Endodermal cell (in vitro differentiated cells): ENCODE results near the gene IL1RN. TPM values are rescaled to one million over a fixed set of nuclear protein-coding genes. Genes with fewer than 3 reads are reported as not detected.

Experiments used
- DNase-seq: peaks from one replicate; pipeline ENCODE4 v3.0.0-alpha.2; 2017
- H3K27ac ChIP-seq: 2 replicates; pipeline ENCODE4 v1.5.1; 2013; ENCODE audit warnings: mild to moderate bottlenecking, low read depth, low read length, moderate library complexity
- H3K27me3 ChIP-seq: 2 replicates; pipeline ENCODE4 v1.6.1; 2013; ENCODE audit warnings: mild to moderate bottlenecking, low read length, moderate library complexity; ENCODE audit not compliant: insufficient read depth, control insufficient read depth, poor library complexity, severe bottlenecking
- H3K36me3 ChIP-seq: 2 replicates; pipeline ENCODE4 v1.7.0; 2013; ENCODE audit warnings: mild to moderate bottlenecking, low read length, moderate library complexity; ENCODE audit not compliant: control insufficient read depth, insufficient read depth
- H3K4me1 ChIP-seq: one replicate; pipeline ENCODE4 v1.7.0; 2013; ENCODE audit warnings: low read length; ENCODE audit not compliant: control insufficient read depth, insufficient read depth
- H3K4me3 ChIP-seq: 2 replicates; pipeline ENCODE4 v1.5.1; 2013; ENCODE audit warnings: mild to moderate bottlenecking, low read length, moderate library complexity
- H3K9ac ChIP-seq: 2 replicates; pipeline ENCODE4 v1.6.1; 2013; ENCODE audit warnings: mild to moderate bottlenecking, low read length, moderate library complexity; ENCODE audit not compliant: poor library complexity, severe bottlenecking; ENCODE audit errors: extremely low read depth
- H3K9me3 ChIP-seq: 2 replicates; pipeline ENCODE4 v1.6.1; 2013; ENCODE audit warnings: mild to moderate bottlenecking, low read length, moderate library complexity; ENCODE audit not compliant: control insufficient read depth
- H3K27ac Mint-ChIP-seq: 2 replicates; pipeline ENCODE4 v1.8.0; 2020; ENCODE audit warnings: mixed read lengths
- H3K27me3 Mint-ChIP-seq: 2 replicates; pipeline ENCODE4 v1.8.0; 2021; ENCODE audit warnings: mild to moderate bottlenecking, mixed read lengths; ENCODE audit not compliant: insufficient read depth
- H3K36me3 Mint-ChIP-seq: 2 replicates; pipeline ENCODE4 v1.8.0; 2020; ENCODE audit warnings: low read depth, mixed read lengths
- H3K4me1 Mint-ChIP-seq: 2 replicates; pipeline ENCODE4 v1.8.0; 2020; ENCODE audit warnings: mixed read lengths
- H3K4me3 Mint-ChIP-seq: 2 replicates; pipeline ENCODE4 v1.8.0; 2020; ENCODE audit warnings: mild to moderate bottlenecking, moderate library complexity, mixed read lengths
- H3K9me3 Mint-ChIP-seq: 2 replicates; pipeline ENCODE4 v1.8.0; 2020; ENCODE audit warnings: mild to moderate bottlenecking, mixed read lengths
- CTCF ChIP-seq: fragments of 200-600 bp; sonication (generic); conservative IDR thresholded peaks from 2 replicates; pipeline ENCODE4 v1.5.0; 2021; ENCODE audit warnings: antibody characterized with exemption, mild to moderate bottlenecking
- WGBS, 2 experiments: methylation state at CpG; one replicate each; pipeline versions ENCODE4 v1.1.5 to v1.1.7; 2013; ENCODE audit warnings: missing lambda C conversion rate in 2 of 2, mixed read lengths in 1 of 2; ENCODE audit not compliant: insufficient coverage in 1 of 2, insufficient read length in 1 of 2; 5-methylcytosine and 5-hydroxymethylcytosine counted together
- total RNA-seq, 2 donors: library from RNA; stranded (reverse); fragmentation: NEBNext Ultra II Directional in 1 of 2; extraction: Animal tissue kit (Norgen Biotek cat#: 25700) in 1 of 2; gene quantifications; 2 replicates in 1 of 2; 3 replicates in 1 of 2; pipeline ENCODE4 v1.2.1, GENCODE V29; 2021

The IL1RN gene
- total RNA-seq, 2 donors from 2014 or later = not detected

GRCh38 chr2:113112871-113113270 is 14.5 kb upstream of the IL1RN start:
- Mint-ChIP-seq H3K4me3 (no peak overlapping the region), H3K36me3 (no peaks in the 10 kb centered on the region), H3K27ac (no peak overlapping the region), H3K9me3 (no peaks in the 10 kb centered on the region), H3K27me3 (peaks cover 31% of the 10 kb centered on the region), H3K4me1 (peaks cover 11% of the 10 kb centered on the region)
- H3K4me3 ChIP-seq = no peak overlapping the region
- H3K27ac ChIP-seq = no peak overlapping the region
- no peaks in the 10 kb centered on the region for H3K9me3 ChIP-seq
- H3K27me3 ChIP-seq = peaks cover 92% of the 10 kb centered on the region
- H3K36me3 ChIP-seq = no peaks in the 10 kb centered on the region
- no peaks in the 10 kb centered on the region for H3K4me1 ChIP-seq
- TF ChIP-seq CTCF = no peak
- 90 to 93% methylated on average over 5 to 6 of the region's 6 CpGs for WGBS, 2 experiments
- DNase-seq = no peak
- no peak overlapping the region for H3K9ac ChIP-seq

DNA sequence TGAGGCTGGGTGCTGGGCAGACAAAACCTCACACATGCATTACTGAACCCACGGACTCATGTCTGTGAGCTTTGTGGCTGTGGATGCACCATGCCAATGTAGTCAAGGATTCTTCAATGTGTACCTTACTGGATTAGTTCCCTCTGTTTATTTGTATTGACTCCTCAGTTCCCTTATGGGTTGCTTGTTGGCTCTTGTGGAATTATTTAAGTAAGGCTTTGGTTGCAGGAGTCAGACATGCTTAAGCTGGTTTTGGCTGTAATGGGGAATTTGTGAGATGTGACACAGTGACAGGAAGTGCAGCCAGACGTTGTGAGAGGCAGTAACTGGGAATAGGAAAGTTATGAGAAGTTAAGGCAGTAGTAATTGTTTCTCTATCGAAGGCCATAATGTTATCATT is 13.6 kb upstream of the IL1RN start:
- H3K36me3 Mint-ChIP-seq = no peaks in the 10 kb centered on the region
- H3K27ac Mint-ChIP-seq = no peak overlapping the region
- no peaks in the 10 kb centered on the region for H3K4me1 ChIP-seq
- peaks cover 34% of the 10 kb centered on the region for H3K27me3 Mint-ChIP-seq
- DNase-seq = no peak
- no peak overlapping the region for H3K27ac ChIP-seq
- no peak overlapping the region for H3K9ac ChIP-seq
- H3K27me3 ChIP-seq = peaks cover 92% of the 10 kb centered on the region
- H3K36me3 ChIP-seq = no peaks in the 10 kb centered on the region
- no peak overlapping the region for H3K4me3 Mint-ChIP-seq
- TF ChIP-seq CTCF = no peak
- 83 to 88% methylated on average over 2 to 3 of the region's 3 CpGs for WGBS, 2 experiments
- no peaks in the 10 kb centered on the region for H3K9me3 ChIP-seq
- H3K4me1 Mint-ChIP-seq = peaks cover 5% of the 10 kb centered on the region
- H3K4me3 ChIP-seq = no peak overlapping the region
- no peaks in the 10 kb centered on the region for H3K9me3 Mint-ChIP-seq

- WGBS, 2 experiments = 90 to 97% methylated on average over 5 to 6 of the region's 6 CpGs
- no peaks in the 10 kb centered on the region for H3K36me3 Mint-ChIP-seq
- no peak overlapping the region for H3K4me3 Mint-ChIP-seq
- Histone ChIP-seq H3K27me3 (peaks cover 91% of the 10 kb centered on the region), H3K36me3 (no peaks in the 10 kb centered on the region), H3K9me3 (no peaks in the 10 kb centered on the region), H3K27ac (no peak overlapping the region), H3K9ac (no peak overlapping the region), H3K4me3 (no peak overlapping the region), H3K4me1 (no peaks in the 10 kb centered on the region)
- no peak overlapping the region for H3K27ac Mint-ChIP-seq
- TF ChIP-seq CTCF = no peak
- no peak for DNase-seq
- peaks cover 35% of the 10 kb centered on the region for H3K27me3 Mint-ChIP-seq
- H3K4me1 Mint-ChIP-seq = peaks cover 5% of the 10 kb centered on the region
- no peaks in the 10 kb centered on the region for H3K9me3 Mint-ChIP-seq
Measured at GRCh38 chr2:113114224-113114945, 13.0 kb upstream of the IL1RN start.
